Measurements from ENCODE around the gene OR52L1.

The OR52L1 gene

DNA sequence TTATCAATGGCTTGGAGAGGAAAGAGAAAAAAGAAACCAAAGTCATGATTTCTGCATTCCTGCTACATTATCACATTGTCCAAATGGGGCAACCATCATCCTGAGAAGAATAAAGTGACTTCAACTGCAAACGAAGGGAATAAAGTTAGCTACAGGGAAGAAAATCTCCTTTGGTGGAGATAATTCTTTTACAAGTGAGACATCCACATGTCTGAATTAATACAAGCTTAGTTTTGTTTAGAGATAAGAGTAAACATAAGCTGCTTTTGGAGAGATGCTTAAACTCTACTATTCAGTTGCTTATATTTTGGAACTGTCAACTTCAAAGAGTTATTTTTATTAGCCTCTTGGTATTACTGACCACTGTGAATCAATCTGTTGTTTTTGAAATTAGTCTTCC lies at the start of gene OR52L1:
OR52L1 (minus strand) TSS at position 101 of the 400 bp plus-strand sequence; CDS start at position 46, 55 bp downstream.
- no peaks in the 10 kb centered on the region for H3K36me3 ChIP-seq (replicated peaks; ENCODE audit: insufficient read depth, low read length)
- TF ChIP-seq, protein P1, sequence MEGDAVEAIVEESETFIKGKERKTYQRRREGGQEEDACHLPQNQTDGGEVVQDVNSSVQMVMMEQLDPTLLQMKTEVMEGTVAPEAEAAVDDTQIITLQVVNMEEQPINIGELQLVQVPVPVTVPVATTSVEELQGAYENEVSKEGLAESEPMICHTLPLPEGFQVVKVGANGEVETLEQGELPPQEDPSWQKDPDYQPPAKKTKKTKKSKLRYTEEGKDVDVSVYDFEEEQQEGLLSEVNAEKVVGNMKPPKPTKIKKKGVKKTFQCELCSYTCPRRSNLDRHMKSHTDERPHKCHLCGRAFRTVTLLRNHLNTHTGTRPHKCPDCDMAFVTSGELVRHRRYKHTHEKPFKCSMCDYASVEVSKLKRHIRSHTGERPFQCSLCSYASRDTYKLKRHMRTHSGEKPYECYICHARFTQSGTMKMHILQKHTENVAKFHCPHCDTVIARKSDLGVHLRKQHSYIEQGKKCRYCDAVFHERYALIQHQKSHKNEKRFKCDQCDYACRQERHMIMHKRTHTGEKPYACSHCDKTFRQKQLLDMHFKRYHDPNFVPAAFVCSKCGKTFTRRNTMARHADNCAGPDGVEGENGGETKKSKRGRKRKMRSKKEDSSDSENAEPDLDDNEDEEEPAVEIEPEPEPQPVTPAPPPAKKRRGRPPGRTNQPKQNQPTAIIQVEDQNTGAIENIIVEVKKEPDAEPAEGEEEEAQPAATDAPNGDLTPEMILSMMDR (IDR thresholded peaks at IDR 0.05; ENCODE audit: low read length) = no peak
- no peak for TF ChIP-seq EZH2 (optimal IDR thresholded peaks at IDR 0.05; ENCODE audit: low read depth, low read length)
- no peak for TF ChIP-seq EZH2phosphoT487 (IDR thresholded peaks at IDR 0.05; ENCODE audit: low read length)
- no peak within 1 kb of the TSS for H3K4me2 ChIP-seq (ENCODE audit: low read depth, low read length)
- H3F3A ChIP-seq (ENCODE audit: insufficient read depth, low read length) = no peaks in the 10 kb centered on the region
- no peak within 1 kb of the TSS for H3K4me3 ChIP-seq (ENCODE audit: low read length)
- DNase-seq = no peak
- H3K27ac ChIP-seq (ENCODE audit: low read length) = no peak within 1 kb of the TSS
- H3K4me1 ChIP-seq (ENCODE audit: low read length) = no peaks in the 10 kb centered on the region
- no peak within 1 kb of the TSS for H2AFZ ChIP-seq (ENCODE audit: low read length)
- no peaks in the 10 kb centered on the region for H3K79me2 ChIP-seq (ENCODE audit: low read length)
- H3K9ac ChIP-seq (ENCODE audit: low read length) = no peak within 1 kb of the TSS
- H3K9me3 ChIP-seq (replicated peaks; ENCODE audit: insufficient read depth, low read length) = no peaks in the 10 kb centered on the region
- H3K27me3 ChIP-seq (replicated peaks; ENCODE audit: insufficient read depth, low read length) = no peaks in the 10 kb centered on the region
- H3K9me2 ChIP-seq (replicated peaks; ENCODE audit: insufficient read depth, low read length) = no peaks in the 10 kb centered on the region
- H4K20me1 ChIP-seq (ENCODE audit: insufficient read depth, low read length) = no peaks in the 10 kb centered on the region

- H3K79me2 ChIP-seq (ENCODE audit: low read length) = no peaks in the 10 kb centered on the region
- no peak for DNase-seq
- no peak within 1 kb of the TSS for H3K9ac ChIP-seq (ENCODE audit: low read length)
- H3K4me3 ChIP-seq (ENCODE audit: low read length) = no peak within 1 kb of the TSS
- no peaks in the 10 kb centered on the region for H3K9me3 ChIP-seq (replicated peaks; ENCODE audit: insufficient read depth, low read length)
- no peaks in the 10 kb centered on the region for H3K9me2 ChIP-seq (replicated peaks; ENCODE audit: insufficient read depth, low read length)
- no peaks in the 10 kb centered on the region for H3K36me3 ChIP-seq (replicated peaks; ENCODE audit: insufficient read depth, low read length)
- no peaks in the 10 kb centered on the region for H4K20me1 ChIP-seq (ENCODE audit: insufficient read depth, low read length)
- H3K4me2 ChIP-seq (ENCODE audit: low read depth, low read length) = no peak within 1 kb of the TSS
- TF ChIP-seq, protein P1 (IDR thresholded peaks at IDR 0.05; ENCODE audit: low read length) = no peak
- TF ChIP-seq EZH2 (optimal IDR thresholded peaks at IDR 0.05; ENCODE audit: low read depth, low read length) = no peak
- no peak for TF ChIP-seq EZH2phosphoT487 (IDR thresholded peaks at IDR 0.05; ENCODE audit: low read length)
- no peak within 1 kb of the TSS for H3K27ac ChIP-seq (ENCODE audit: low read length)
- no peaks in the 10 kb centered on the region for H3K4me1 ChIP-seq (ENCODE audit: low read length)
- no peaks in the 10 kb centered on the region for H3K27me3 ChIP-seq (replicated peaks; ENCODE audit: insufficient read depth, low read length)
- H3F3A ChIP-seq (ENCODE audit: insufficient read depth, low read length) = no peaks in the 10 kb centered on the region
- H2AFZ ChIP-seq (ENCODE audit: low read length) = no peak within 1 kb of the TSS
These were observed 44.1 kb upstream of the OR52L1 start, which contains the start of gene OR56A1 for GRCh38 chr11:6030708-6031405. OR56A1 (minus strand) TSS chr11:6030758; CDS start chr11:6027692, 3,066 bp downstream.

- no peak overlapping the region for H3K27ac ChIP-seq (ENCODE audit: low read length)
- no peak overlapping the region for H3K4me2 ChIP-seq (ENCODE audit: low read depth, low read length)
- no peaks in the 10 kb centered on the region for H4K20me1 ChIP-seq (ENCODE audit: insufficient read depth, low read length)
- no peaks in the 10 kb centered on the region for H3K36me3 ChIP-seq (replicated peaks; ENCODE audit: insufficient read depth, low read length)
- H3K9ac ChIP-seq (ENCODE audit: low read length) = no peak overlapping the region
- no peak overlapping the region for H2AFZ ChIP-seq (ENCODE audit: low read length)
- DNase-seq = no peak
- no peaks in the 10 kb centered on the region for H3K9me3 ChIP-seq (replicated peaks; ENCODE audit: insufficient read depth, low read length)
- TF ChIP-seq EZH2 (optimal IDR thresholded peaks at IDR 0.05; ENCODE audit: low read depth, low read length) (no peak), EZH2phosphoT487 (IDR thresholded peaks at IDR 0.05; ENCODE audit: low read length) (no peak)
- TF ChIP-seq, protein P1 (IDR thresholded peaks at IDR 0.05; ENCODE audit: low read length) = no peak
- H3F3A ChIP-seq (ENCODE audit: insufficient read depth, low read length) = no peaks in the 10 kb centered on the region
- H3K4me3 ChIP-seq (ENCODE audit: low read length) = no peak overlapping the region
- H3K27me3 ChIP-seq (replicated peaks; ENCODE audit: insufficient read depth, low read length) = no peaks in the 10 kb centered on the region
- no peaks in the 10 kb centered on the region for H3K9me2 ChIP-seq (replicated peaks; ENCODE audit: insufficient read depth, low read length)
- no peaks in the 10 kb centered on the region for H3K79me2 ChIP-seq (ENCODE audit: low read length)
- no peaks in the 10 kb centered on the region for H3K4me1 ChIP-seq (ENCODE audit: low read length)
These were observed 40.7 kb upstream of the OR52L1 start for GRCh38 chr11:6027501-6027900.
